AG09309 (cell line): ENCODE measurements around the gene FAM83F.

ENCODE experiments used
- DNase-seq: peaks from one replicate; pipeline ENCODE4 v3.0.0-alpha.2; 2010; ENCODE audit warnings: low read depth
- H3K4me3 ChIP-seq: 2 replicates; pipeline ENCODE4 v1.5.1; 2011; ENCODE audit warnings: mild to moderate bottlenecking, low read depth, low read length, moderate library complexity; ENCODE audit not compliant: control insufficient read depth
- TF ChIP-seq, protein P1 (sequence below): IDR thresholded peaks from 2 replicates; pipeline ENCODE4 v1.5.1; 2011; ENCODE audit warnings: mild to moderate bottlenecking, low read depth, low read length, inconsistent platforms; ENCODE audit not compliant: insufficient read depth, control insufficient read depth; ENCODE audit errors: missing control alignments

The FAM83F gene

DNA sequence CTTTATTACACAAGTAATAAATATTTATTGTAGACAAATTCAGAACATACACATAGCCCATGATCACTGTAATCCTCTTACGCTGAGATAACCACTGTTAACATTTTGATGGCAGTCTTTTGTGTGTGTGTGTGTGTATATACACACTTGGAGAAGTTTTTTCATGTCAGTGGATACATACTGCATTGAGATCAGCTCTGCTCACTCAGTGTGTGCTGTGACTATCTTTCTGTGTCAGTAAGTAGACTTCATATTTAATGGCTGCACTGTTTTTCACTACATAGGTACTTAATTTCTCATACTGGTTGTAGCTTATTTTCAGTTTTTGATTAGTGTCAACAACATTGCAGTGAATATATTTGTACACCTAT, 82.9 kb downstream of the FAM83F start:
- H3K4me3 ChIP-seq: no peak overlapping the region
- DNase-seq: no peak
- TF ChIP-seq, protein P1, sequence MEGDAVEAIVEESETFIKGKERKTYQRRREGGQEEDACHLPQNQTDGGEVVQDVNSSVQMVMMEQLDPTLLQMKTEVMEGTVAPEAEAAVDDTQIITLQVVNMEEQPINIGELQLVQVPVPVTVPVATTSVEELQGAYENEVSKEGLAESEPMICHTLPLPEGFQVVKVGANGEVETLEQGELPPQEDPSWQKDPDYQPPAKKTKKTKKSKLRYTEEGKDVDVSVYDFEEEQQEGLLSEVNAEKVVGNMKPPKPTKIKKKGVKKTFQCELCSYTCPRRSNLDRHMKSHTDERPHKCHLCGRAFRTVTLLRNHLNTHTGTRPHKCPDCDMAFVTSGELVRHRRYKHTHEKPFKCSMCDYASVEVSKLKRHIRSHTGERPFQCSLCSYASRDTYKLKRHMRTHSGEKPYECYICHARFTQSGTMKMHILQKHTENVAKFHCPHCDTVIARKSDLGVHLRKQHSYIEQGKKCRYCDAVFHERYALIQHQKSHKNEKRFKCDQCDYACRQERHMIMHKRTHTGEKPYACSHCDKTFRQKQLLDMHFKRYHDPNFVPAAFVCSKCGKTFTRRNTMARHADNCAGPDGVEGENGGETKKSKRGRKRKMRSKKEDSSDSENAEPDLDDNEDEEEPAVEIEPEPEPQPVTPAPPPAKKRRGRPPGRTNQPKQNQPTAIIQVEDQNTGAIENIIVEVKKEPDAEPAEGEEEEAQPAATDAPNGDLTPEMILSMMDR: no peak

DNA sequence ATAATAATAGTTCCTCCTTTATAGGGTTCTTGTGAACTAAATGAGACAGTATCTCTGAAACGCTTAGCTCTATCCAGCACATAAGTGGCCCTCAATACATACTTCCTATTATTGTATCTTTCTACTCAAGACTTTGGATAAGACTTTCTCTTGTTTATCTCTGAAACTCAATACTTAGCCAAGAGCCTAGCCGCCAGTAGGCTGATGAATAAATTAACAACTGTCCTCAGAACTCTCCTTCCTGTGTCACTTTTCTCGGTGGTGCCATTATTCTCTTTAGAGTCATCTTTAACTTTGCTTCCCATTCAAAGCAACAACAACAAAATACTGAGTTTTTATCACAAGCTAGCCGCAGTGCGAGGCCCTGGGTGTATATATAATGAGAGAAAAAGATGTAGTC, 86.9 kb downstream of the FAM83F start:
- DNase-seq: no peak
- H3K4me3 ChIP-seq: no peak overlapping the region
- TF ChIP-seq, protein P1: no peak

DNA sequence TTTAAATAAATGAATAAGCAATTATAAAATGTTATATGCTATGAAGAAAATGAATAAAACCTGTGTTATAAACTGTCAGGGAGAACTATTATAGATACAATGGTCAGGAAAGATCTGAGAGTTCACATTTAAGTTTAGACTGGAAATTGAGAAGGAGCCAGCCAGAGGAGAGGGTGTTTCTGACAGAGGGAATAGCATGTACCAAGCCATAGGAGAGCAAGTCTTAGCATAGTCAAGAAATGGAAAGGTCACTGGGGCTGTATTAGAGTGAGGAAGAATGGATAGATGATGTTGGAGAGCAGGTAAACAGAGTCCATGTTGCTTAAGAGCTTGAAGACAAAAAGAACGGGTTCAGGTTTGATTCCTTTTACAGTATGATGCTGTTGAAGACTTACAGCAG, 87.4 kb downstream of the FAM83F start:
- no peak overlapping the region for H3K4me3 ChIP-seq
- no peak for DNase-seq
- TF ChIP-seq, protein P1: no peak

DNA sequence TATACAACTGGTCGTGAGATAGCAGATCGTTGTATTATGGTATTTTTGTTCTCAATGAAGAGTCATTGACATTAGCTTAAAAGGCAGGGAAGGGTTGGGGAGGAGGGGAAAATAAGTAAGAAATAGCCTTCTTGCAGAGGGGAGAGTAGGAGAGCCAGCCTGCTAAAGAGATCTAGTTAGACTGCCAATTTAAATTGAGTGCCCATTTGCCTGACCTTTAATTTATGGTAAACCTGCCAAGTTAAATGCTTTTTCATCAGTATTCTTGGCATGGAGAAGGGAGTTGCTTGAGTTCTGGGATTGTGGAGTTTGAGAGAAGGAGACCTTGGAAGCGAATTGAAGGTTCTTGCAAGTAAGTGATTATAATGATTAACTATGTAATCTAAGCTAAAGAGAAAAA, 89.0 kb downstream of the FAM83F start:
- TF ChIP-seq, protein P1: no peak
- DNase-seq: no peak
- H3K4me3 ChIP-seq: no peak overlapping the region

DNA sequence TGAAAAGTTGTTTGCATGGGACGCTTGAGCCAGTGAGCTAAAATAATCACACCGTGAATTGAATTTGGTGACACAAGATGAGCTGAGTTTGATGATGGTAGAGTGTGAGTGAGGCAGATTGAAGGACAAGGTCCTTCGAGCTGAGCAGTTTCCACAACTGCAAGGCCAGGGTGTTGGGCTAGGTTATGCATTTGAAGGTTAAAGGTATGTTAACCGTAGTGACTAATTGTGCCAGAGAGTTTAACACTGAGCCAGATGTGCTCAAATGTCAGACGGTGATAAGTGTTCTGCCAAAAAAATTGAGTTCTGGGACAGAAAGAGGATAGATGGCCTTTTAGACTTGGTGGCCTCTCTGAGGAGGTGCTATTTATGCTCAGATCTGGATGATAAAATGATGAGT, 89.5 kb downstream of the FAM83F start:
- DNase-seq: no peak
- no peak overlapping the region for H3K4me3 ChIP-seq
- TF ChIP-seq, protein P1: no peak

DNA sequence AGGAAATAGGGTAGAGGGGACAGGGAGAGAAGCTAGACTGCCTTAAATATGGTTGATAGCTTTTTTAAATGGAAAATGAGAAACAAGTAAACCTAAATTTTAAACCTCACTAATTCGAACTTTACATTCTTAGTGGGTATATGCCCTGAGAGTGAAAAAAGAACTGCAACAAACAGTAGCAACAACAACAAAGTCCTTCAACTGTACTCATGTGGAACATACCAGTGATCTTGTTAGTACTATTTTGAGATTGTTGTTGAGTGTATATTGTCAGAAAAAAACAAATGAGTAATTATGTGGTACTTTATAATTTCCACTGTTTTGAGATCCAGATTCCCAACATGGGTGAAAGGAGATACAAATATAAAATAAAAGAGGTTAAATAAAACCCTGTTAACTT, 94.1 kb downstream of the FAM83F start:
- H3K4me3 ChIP-seq: no peak overlapping the region
- DNase-seq: no peak
- TF ChIP-seq, protein P1: no peak
